HCT116 (cell line): ENCODE results near the gene COA7. TPM values are rescaled to one million over a fixed set of nuclear protein-coding genes. Genes with fewer than 3 reads are reported as not detected.
A peak's percentile ranks its signal among the peaks of the same experiment; 100 is the strongest.

Source experiments
- ATAC-seq: fragments of 200-7000 bp; cut with Tn5 transposase; 2 replicates; pipeline ENCODE4 v1.9.1; 2020; ENCODE audit warnings: mild to moderate bottlenecking, moderate library complexity
- BruUV-seq: library from RNA; stranded (reverse); fragments of 400-500 nt; replicated peaks from 2 replicates; lab custom pipeline; 2021; lab: Mats Ljungman, UMichigan
- CTCF ChIA-PET: fragments of 300-600 bp; sonication (Branson Sonifier 250); formaldehyde crosslinking; loops from one replicate; lab custom pipeline; 2021; ENCODE audit warnings: antibody characterized with exemption; lab: Charles Lee
- POLR2A ChIA-PET: fragments of 300-600, 350-600 bp; sonication (Branson Sonifier 250); formaldehyde crosslinking; loops from one replicate; lab custom pipeline; 2021; ENCODE audit warnings: antibody characterized with exemption; lab: Charles Lee
- RAD21 ChIA-PET, 2 experiments: fragments of 300-600 bp; sonication (Branson Sonifier 250); formaldehyde crosslinking; loops; one replicate each; lab custom pipeline; 2023; ENCODE audit warnings: low total read pairs in 2 of 2; ENCODE audit not compliant: uncharacterized antibody in 2 of 2, unreplicated experiment in 2 of 2, low non-redundant PET in 1 of 2; lab: Charles Lee
- DNase-seq: peaks from one replicate; pipeline ENCODE4 v3.0.0-alpha.2; 2010; ENCODE audit warnings: low read depth, low spot score
- H2AFZ ChIP-seq: fragments of 200-600 bp; shearing (Covaris generic), sonication (generic); 2 replicates; pipeline ENCODE4 v1.6.1; 2017; ENCODE audit warnings: low read depth, mixed run types, mixed read lengths, antibody characterized with exemption, low read length; ENCODE audit not compliant: poor library complexity, severe bottlenecking
- H3K27ac ChIP-seq: 2 replicates; pipeline ENCODE4 v1.5.1; 2012; ENCODE audit warnings: low read depth, low read length
- H3K27me3 ChIP-seq: fragments of 200-600 bp; sonication (generic); 2 replicates; pipeline ENCODE4 v1.6.1; 2016; ENCODE audit warnings: mixed run types, low read length, mixed read lengths; ENCODE audit not compliant: insufficient read depth
- H3K36me3 ChIP-seq, 2 experiments: fragments of 200-500 bp in 1 of 2; fragments of 200-600 bp in 1 of 2; sonication (Bioruptor generic) in 1 of 2; sonication (generic) in 1 of 2; 2 replicates each; pipeline versions ENCODE4 v1.5.1 to v1.6.1; 2014 to 2016; ENCODE audit warnings: low read length in 2 of 2, inconsistent platforms in 1 of 2, mixed read lengths in 1 of 2, mixed run types in 1 of 2; ENCODE audit not compliant: insufficient read depth in 2 of 2, control insufficient read depth in 1 of 2
- H3K4me1 ChIP-seq, 2 experiments: fragments of 200-600 bp in 1 of 2; sonication (generic) in 1 of 2; 2 replicates each; pipeline versions ENCODE4 v1.5.1 to v1.6.1; 2012 to 2017; ENCODE audit warnings: low read length in 2 of 2, inconsistent platforms in 1 of 2, mild to moderate bottlenecking in 1 of 2, mixed read lengths in 1 of 2, mixed run types in 1 of 2, moderate library complexity in 1 of 2; ENCODE audit not compliant: insufficient read depth in 2 of 2, control insufficient read depth in 1 of 2
- H3K4me2 ChIP-seq: fragments of 200-600 bp; sonication (generic); 2 replicates; pipeline ENCODE4 v1.6.1; 2017; ENCODE audit warnings: mixed run types, low read length, mixed read lengths
- H3K4me3 ChIP-seq, 2 experiments: fragments of 200-600 bp in 1 of 2; sonication (generic) in 1 of 2; replicated peaks in 1 of 2; 2 replicates each; pipeline ENCODE4 v1.5.1; 2011 to 2016; ENCODE audit warnings: low read length in 2 of 2, control low read depth in 1 of 2, low read depth in 1 of 2, mild to moderate bottlenecking in 1 of 2, mixed read lengths in 1 of 2, mixed run types in 1 of 2
- H3K79me2 ChIP-seq: fragments of 200-600 bp; sonication (generic); 2 replicates; pipeline ENCODE4 v1.6.1; 2017; ENCODE audit warnings: mild to moderate bottlenecking, mixed run types, low read length, moderate library complexity, mixed read lengths; ENCODE audit not compliant: insufficient read depth
- H3K9ac ChIP-seq: fragments of 200-600 bp; sonication (generic); 2 replicates; pipeline ENCODE4 v1.6.1; 2016; ENCODE audit warnings: low read length, mixed read lengths
- H3K9me2 ChIP-seq: fragments of 200-600 bp; sonication (generic), shearing (Covaris generic); 2 replicates; pipeline ENCODE4 v1.6.1; 2017; ENCODE audit warnings: mixed run types, mild to moderate bottlenecking, moderate library complexity; ENCODE audit not compliant: insufficient read depth
- H3K9me3 ChIP-seq, 2 experiments: fragments of 200-500 bp in 1 of 2; fragments of 200-600 bp in 1 of 2; sonication (Bioruptor generic) in 1 of 2; sonication (generic) in 1 of 2; 2 replicates each; pipeline ENCODE4 v1.6.1; 2014 to 2017; ENCODE audit warnings: low read length in 2 of 2, mixed read lengths in 2 of 2, inconsistent platforms in 1 of 2, low read depth in 1 of 2, mild to moderate bottlenecking in 1 of 2, mixed run types in 1 of 2, moderate library complexity in 1 of 2; ENCODE audit not compliant: control insufficient read depth in 1 of 2, insufficient read depth in 1 of 2
- H4K20me1 ChIP-seq: fragments of 200-600 bp; sonication (generic), shearing (Covaris generic); 2 replicates; pipeline ENCODE4 v1.6.1; 2017; ENCODE audit warnings: mixed run types, mild to moderate bottlenecking, moderate library complexity; ENCODE audit not compliant: insufficient read depth
- CBX3 ChIP-seq: IDR thresholded peaks from 2 replicates; pipeline ENCODE4 v1.6.1; 2012; ENCODE audit warnings: low read depth
- CEBPB ChIP-seq: IDR thresholded peaks from 2 replicates; pipeline ENCODE4 v1.6.1; 2012; ENCODE audit warnings: low read depth
- EGR1 ChIP-seq: IDR thresholded peaks from 2 replicates; pipeline ENCODE4 v1.6.1; 2012; ENCODE audit warnings: low read depth
- ELF1 ChIP-seq: IDR thresholded peaks from 2 replicates; pipeline ENCODE4 v1.6.1; 2012; ENCODE audit warnings: low read depth, borderline replicate concordance
- EZH2 ChIP-seq: fragments of 200-600 bp; sonication (generic); IDR thresholded peaks from 2 replicates; pipeline ENCODE4 v1.6.1; 2017; ENCODE audit warnings: antibody characterized with exemption, mixed run types
- EZH2phosphoT487 ChIP-seq: fragments of 200-600 bp; IDR thresholded peaks from 2 replicates; pipeline ENCODE4 v1.6.1; 2018; ENCODE audit warnings: antibody characterized with exemption, borderline replicate concordance
- MAX ChIP-seq: IDR thresholded peaks from 2 replicates; pipeline ENCODE4 v1.6.1; 2012
- POLR2A ChIP-seq: IDR thresholded peaks from 2 replicates; pipeline ENCODE4 v1.7.0; 2011; ENCODE audit warnings: borderline replicate concordance; ENCODE audit not compliant: insufficient read depth, insufficient read length; ENCODE audit errors: extremely low read depth
- POLR2AphosphoS5 ChIP-seq: IDR thresholded peaks from 2 replicates; pipeline ENCODE4 v1.6.1; 2011; ENCODE audit warnings: mild to moderate bottlenecking, low read depth, low read length, moderate library complexity
- RAD21 ChIP-seq: IDR thresholded peaks from 2 replicates; pipeline ENCODE4 v1.6.1; 2012; ENCODE audit warnings: low read depth, mild to moderate bottlenecking
- SIN3A ChIP-seq: IDR thresholded peaks from 2 replicates; pipeline ENCODE4 v1.6.1; 2012; ENCODE audit warnings: low read depth
- SRF ChIP-seq: IDR thresholded peaks from 2 replicates; pipeline ENCODE4 v1.6.1; 2012; ENCODE audit warnings: low read depth
- TCF7L2 ChIP-seq: IDR thresholded peaks from 2 replicates; pipeline ENCODE4 v1.7.0; 2011; ENCODE audit warnings: borderline replicate concordance, inconsistent platforms; ENCODE audit not compliant: insufficient read depth, insufficient read length; ENCODE audit errors: extremely low read depth
- YY1 ChIP-seq: IDR thresholded peaks from 2 replicates; pipeline ENCODE4 v1.6.1; 2011; ENCODE audit warnings: low read length, low read depth, moderate library complexity, mild to moderate bottlenecking; ENCODE audit not compliant: insufficient replicate concordance; ENCODE audit errors: extremely low read depth
- ZFX ChIP-seq: fragments of 450-650 bp; IDR thresholded peaks from 2 replicates; pipeline ENCODE4 v1.6.1; 2017
- ZNF274 ChIP-seq: fragments of 200-500 bp; sonication (Bioruptor generic); IDR thresholded peaks from 2 replicates; pipeline ENCODE4 v1.6.1; 2014; ENCODE audit warnings: mild to moderate bottlenecking, low read depth, low read length, inconsistent platforms
- intact Hi-C: fragments of 100-400 bp; cut with micrococcal nuclease; formaldehyde crosslinking; loops from 2 replicates; pipeline ENCODE4 v1.10.0; 2022
- total RNA-seq: library from RNA; stranded (reverse); gene quantifications from one replicate; pipeline ENCODE4 v1.2.1, GENCODE V29; 2021; ENCODE audit not compliant: unreplicated experiment
- TF ChIP-seq, protein P1 (sequence below): IDR thresholded peaks from 2 replicates; pipeline ENCODE4 v1.6.1; 2011; ENCODE audit warnings: mild to moderate bottlenecking, low read length, moderate library complexity; ENCODE audit not compliant: insufficient replicate concordance; ENCODE audit errors: extremely low read depth
- TF ChIP-seq, protein P2 (sequence below): IDR thresholded peaks from 2 replicates; pipeline ENCODE4 v1.6.1; 2012; ENCODE audit warnings: low read depth

The COA7 gene
- total RNA-seq, 1 experiment from 2014 or later: 43.6 TPM

DNA sequence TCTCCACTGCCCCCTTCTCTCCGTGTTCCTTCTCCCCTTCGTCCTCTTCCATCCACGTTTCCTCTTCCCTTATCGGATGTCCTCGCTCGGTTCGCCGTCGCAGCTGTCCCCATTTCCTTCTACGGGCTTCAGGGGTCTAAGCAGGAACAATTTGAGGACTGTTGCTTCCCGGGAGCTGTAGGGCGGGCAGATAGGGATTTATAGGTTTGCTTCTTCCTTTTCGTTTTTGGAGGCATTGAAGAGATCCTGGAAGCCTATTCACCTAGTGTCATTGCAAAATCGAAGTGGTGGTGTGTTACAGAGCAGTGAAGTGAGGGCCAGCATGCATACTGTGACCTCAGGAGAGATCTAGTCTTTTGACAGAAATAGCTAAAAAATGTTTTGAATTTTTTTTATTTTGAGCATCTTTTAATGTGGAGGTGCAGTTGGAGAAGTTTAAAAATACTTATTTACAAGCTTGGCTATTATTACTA lies 29.0 kb upstream of the COA7 start (continued):
- TF ChIP-seq, protein P1, sequence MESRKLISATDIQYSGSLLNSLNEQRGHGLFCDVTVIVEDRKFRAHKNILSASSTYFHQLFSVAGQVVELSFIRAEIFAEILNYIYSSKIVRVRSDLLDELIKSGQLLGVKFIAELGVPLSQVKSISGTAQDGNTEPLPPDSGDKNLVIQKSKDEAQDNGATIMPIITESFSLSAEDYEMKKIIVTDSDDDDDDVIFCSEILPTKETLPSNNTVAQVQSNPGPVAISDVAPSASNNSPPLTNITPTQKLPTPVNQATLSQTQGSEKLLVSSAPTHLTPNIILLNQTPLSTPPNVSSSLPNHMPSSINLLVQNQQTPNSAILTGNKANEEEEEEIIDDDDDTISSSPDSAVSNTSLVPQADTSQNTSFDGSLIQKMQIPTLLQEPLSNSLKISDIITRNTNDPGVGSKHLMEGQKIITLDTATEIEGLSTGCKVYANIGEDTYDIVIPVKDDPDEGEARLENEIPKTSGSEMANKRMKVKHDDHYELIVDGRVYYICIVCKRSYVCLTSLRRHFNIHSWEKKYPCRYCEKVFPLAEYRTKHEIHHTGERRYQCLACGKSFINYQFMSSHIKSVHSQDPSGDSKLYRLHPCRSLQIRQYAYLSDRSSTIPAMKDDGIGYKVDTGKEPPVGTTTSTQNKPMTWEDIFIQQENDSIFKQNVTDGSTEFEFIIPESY: no peak
- TF ChIP-seq MAX (no peak), ELF1 (no peak), ZFX (no peak)

- DNase-seq (peak; percentile 54), ATAC-seq (peak; percentile 96)
- Histone ChIP-seq H3K9me3 (no peaks in the 10 kb centered on the region), H3K4me1 (peaks cover 10 to 21% of the 10 kb centered on the region in 2 experiments; a peak in 3 of 4 replicates), H3K27me3 (no peaks in the 10 kb centered on the region), H3K79me2 (peaks cover 32% of the 10 kb centered on the region), H3K9me2 (no peaks in the 10 kb centered on the region; the same call in 1 of the 2 replicates), H2AFZ (peak within 1 kb of the TSS; percentile 86), H3K27ac (peak within 1 kb of the TSS; percentile 51; the same call in 1 of the 2 replicates), H3K4me3 (peak within 1 kb of the TSS; percentile 90 to 94), H4K20me1 (no peaks in the 10 kb centered on the region), H3K4me2 (peak within 1 kb of the TSS; percentile 98), H3K36me3 (no peaks in the 10 kb centered on the region), H3K9ac (peak within 1 kb of the TSS; percentile 77)
- ChIA-PET CTCF (interaction anchor here (0.6 to 1.4 kb wide), 2 partner anchors 9 to 40 kb away, joined by 3 read pairs; no protein-coding TSS in a partner anchor), POLR2A (interaction anchor here (0.7 to 1.3 kb wide), 3 partner anchors 23 to 323 kb away, joined by 3 to 4 read pairs (median 3); partner anchors contain the start of genes ORC1 and PRPF38A), RAD21 (no interaction called here)
- BruUV-seq: no TSS peak
- intact Hi-C loops: no loop called here
- TF ChIP-seq EZH2 (no peak), POLR2AphosphoS5 (peak; percentile 88), ZNF274 (no peak), CEBPB (no peak), SRF (no peak), RAD21 (no peak), TCF7L2 (no peak), CBX3 (0 out of 2 replicates have a peak, but pooled peaks have one; percentile 25), ZFX (peak; percentile 97), EZH2phosphoT487 (no peak), SIN3A (peak; percentile 66; the same call in 1 of the 2 replicates), ELF1 (no peak), YY1 (no peak), POLR2A (peak; percentile 27), EGR1 (peak; percentile 75)
- TF ChIP-seq, protein P2, sequence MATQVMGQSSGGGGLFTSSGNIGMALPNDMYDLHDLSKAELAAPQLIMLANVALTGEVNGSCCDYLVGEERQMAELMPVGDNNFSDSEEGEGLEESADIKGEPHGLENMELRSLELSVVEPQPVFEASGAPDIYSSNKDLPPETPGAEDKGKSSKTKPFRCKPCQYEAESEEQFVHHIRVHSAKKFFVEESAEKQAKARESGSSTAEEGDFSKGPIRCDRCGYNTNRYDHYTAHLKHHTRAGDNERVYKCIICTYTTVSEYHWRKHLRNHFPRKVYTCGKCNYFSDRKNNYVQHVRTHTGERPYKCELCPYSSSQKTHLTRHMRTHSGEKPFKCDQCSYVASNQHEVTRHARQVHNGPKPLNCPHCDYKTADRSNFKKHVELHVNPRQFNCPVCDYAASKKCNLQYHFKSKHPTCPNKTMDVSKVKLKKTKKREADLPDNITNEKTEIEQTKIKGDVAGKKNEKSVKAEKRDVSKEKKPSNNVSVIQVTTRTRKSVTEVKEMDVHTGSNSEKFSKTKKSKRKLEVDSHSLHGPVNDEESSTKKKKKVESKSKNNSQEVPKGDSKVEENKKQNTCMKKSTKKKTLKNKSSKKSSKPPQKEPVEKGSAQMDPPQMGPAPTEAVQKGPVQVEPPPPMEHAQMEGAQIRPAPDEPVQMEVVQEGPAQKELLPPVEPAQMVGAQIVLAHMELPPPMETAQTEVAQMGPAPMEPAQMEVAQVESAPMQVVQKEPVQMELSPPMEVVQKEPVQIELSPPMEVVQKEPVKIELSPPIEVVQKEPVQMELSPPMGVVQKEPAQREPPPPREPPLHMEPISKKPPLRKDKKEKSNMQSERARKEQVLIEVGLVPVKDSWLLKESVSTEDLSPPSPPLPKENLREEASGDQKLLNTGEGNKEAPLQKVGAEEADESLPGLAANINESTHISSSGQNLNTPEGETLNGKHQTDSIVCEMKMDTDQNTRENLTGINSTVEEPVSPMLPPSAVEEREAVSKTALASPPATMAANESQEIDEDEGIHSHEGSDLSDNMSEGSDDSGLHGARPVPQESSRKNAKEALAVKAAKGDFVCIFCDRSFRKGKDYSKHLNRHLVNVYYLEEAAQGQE: no peak
These were observed 28.3 kb upstream of the COA7 start, which contains the start of gene ZYG11B for GRCh38 chr1:52726265-52727113. TSS of gene ZYG11B (plus strand) at chr1:52726453. CDS start at chr1:52726654, 201 bp downstream.
